GM19324 (cell line): ENCODE results near the gene CAP2.
"Not testable (repeated sequence)": the region's sequence is repeated elsewhere in the genome, so short reads cannot be mapped to it uniquely, and the experiment has no call there.

Source experiments
- ATAC-seq: cut with Tn5 transposase; IDR thresholded peaks from one replicate; pipeline ENCODE4 v1.9.1; 2021; ENCODE audit warnings: mild to moderate bottlenecking, moderate library complexity; ENCODE audit not compliant: unreplicated experiment, low FRiP score

CAP2 gene

DNA sequence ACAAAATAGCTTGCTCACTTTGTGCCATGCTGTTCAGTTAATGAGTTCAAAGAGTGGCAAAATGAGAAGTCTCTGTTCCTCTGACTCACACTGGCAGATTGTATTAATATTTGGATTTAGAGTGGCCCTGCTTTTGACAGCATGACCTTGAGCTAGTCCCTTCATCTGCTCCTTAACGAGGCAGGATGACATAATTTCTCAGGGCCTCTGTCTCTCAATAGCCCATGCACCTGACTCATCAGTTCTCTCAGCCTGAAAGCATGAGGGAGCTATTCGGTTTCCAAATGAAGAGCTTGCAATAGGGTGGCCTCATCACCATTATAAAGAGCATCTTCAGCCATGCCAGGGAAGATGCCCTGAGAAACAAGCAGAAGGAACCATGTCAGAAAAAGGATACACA is 38.2 kb downstream of the CAP2 start:
- ATAC-seq: no peak

DNA sequence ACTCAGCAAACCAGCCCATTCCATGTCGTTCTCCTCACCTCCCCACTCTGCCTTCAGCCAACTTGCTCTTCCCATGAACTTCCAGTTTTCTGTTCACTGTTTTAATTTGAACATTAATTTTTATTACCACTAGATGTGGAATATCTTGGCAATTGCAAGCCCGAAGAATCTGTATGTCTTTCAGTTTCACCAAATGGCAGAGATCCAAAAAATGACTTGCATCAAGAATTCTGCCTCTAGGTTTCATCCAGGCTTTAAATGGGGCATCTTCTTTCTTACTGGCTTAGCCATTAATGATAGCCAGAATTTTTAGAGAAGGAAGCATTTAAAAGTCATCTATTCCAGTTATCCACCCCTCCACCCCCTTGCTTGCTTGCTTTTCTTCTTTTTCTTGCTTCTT is 39.0 kb downstream of the CAP2 start:
- ATAC-seq: no peak

DNA sequence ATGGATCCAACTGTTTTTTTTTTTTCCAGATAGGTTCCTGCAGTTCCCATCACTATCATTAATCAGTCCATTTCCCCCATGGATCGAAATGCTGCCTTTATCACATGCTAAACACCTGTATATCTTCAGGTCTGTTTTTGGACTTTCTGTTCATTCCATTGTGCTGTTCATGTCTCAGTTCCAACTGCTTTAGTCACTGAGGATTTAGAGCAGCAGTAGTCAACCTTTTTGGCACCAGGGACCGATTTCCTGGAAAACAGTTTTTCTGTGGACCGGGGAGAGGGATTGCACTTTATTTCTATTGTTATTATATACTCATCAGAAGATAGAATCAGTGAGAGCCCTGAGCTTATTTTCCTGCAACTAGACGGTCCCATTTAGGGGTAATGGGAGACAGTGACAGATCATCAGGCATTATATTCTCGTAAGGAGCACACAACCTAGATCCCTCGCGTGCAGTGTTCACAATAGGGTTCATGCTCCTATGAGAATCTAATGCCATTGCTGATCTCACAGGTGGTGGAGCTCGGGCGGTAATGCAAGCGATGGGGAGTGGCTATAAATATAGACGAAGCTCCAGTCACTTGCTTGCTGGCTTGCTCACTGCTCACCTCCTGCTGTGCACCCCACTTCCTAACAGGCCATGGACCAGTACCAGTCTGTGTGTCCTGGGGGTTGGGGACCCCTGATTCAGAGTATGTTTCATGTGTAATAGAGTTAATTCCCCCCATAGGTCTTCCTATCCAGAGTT is 46.0 kb downstream of the CAP2 start:
- ATAC-seq: no peak

DNA sequence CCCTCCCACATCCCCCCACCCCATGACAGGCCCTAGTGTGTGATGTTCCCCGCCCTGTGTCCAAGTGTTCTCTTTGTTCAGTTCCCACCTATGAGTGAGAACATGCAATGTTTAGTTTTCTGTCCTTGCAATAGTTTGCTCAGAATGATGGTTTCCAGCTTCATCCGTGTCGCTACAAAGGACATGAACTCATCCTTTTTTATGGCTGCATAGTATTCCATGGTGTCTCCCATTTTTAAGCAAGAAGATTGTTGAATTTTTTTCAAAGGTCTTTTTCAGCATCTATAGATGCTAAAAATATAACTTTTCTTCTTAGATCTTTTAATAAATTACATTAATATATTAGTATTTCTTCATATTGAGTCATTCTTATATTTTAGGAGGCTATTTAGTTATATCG is 47.4 kb downstream of the CAP2 start:
- not testable (repeated sequence) for ATAC-seq

DNA sequence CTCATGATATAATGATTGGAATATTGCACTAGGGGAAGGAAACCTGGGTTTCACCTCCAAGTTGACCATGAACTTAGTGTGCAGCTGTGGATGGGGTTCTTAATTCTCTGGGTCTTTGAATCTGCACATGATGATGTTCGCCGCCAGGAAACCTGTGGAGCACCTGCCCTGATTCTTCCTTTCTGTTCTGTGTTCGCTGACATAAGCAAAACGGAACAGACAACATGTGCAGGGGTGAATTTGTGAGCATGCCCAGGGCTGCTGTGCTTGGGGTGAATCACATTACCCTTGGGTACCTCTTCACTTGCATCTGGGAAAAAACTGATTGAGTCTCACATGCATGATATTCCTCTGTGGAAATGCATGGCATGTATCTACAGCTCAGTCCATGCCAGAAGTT is 48.8 kb downstream of the CAP2 start:
- no peak for ATAC-seq

DNA sequence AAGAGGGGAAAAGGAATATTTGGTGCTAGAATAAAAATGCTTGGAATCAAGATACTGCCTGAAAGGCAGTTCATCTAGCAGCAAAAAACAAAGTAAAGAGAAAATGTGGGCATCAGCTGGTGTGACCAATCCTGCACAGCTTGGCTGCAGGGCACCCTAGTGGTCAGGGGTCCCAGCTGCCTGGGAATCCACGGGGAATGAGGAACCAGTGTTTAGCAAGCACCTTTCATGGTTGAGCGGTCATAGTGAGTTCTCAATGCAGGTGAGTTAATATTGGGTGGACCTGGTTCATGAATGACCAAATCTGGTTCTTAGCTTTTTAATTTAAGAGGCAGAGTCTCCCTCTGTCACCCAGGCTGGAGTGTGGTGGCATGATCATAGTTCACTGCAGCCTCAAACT is 53.3 kb downstream of the CAP2 start:
- ATAC-seq: no peak

DNA sequence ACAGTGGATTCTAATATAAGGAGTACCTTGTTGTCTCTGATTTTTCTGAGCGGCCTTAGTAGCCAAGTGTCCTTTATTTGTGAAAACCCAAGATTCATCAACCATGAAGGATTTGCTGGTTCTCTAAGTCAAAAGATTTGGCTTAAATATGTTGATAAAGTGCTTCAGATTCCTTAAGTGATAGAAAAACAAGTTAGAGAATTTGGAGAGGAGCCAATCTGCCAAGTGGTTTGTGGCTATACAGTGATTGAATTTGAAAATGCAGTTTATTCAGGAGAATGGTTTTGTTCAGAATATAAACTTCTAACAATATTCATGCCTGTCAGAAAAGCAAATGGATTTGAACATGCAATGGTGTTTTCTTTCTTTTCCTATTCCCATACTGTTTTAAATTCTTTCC is 54.8 kb downstream of the CAP2 start:
- no peak for ATAC-seq

DNA sequence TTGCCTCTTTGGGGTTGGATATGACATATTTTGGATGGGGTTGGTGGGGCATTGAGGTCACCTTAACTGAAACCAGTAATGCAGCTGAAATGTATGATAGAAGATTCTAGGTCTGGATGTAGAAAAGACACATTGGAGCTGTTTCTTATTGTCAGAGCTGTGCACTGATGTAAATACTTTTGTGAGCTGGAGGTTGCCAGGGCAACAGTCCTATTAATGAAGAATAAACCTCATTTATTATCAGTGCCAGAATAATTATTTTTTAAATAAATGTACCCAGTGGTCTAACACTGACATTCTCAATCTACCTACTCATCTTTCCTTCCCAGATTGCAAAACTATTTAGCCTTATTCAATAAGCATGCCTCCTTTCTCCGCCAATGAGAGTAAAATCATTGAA is 57.0 kb downstream of the CAP2 start:
- no peak for ATAC-seq

DNA sequence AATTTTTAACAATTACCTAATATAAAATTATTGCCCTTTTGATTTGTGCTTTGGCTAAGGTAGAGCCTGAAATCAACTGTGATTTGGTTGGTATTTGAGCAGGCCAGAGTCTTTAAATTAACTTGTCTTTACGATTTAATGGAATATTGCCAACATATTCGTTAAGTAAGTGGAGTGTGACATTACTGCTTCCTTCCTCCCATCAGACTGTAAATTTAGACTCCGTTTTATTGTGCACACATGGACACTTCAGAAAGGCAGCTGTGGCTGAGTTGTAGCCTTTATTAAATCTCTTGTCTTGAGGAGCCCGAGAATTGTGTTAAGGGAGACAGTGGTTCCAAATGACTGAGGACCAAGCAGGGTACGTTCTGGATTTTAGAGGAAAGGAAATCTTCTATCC is 57.4 kb downstream of the CAP2 start:
- ATAC-seq: no peak

DNA sequence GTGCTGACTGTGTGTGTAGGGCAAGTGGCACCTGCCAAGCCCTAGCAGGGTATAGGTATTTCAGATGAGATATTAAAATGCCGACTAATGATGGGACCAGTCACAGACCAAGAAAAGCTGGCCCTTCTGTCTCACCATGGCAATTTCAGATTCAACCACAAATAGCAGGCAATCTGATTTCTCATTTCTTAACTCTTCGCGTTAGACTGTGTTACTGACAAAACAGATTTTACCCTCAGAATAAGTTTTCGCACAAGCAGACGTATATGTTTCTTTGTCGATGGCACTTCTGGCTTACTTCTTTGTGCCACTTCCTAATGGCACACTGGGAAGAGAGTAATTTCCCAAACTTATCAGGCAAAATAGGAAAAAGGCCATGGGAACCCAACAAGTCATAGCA is 58.7 kb downstream of the CAP2 start:
- no peak for ATAC-seq

DNA sequence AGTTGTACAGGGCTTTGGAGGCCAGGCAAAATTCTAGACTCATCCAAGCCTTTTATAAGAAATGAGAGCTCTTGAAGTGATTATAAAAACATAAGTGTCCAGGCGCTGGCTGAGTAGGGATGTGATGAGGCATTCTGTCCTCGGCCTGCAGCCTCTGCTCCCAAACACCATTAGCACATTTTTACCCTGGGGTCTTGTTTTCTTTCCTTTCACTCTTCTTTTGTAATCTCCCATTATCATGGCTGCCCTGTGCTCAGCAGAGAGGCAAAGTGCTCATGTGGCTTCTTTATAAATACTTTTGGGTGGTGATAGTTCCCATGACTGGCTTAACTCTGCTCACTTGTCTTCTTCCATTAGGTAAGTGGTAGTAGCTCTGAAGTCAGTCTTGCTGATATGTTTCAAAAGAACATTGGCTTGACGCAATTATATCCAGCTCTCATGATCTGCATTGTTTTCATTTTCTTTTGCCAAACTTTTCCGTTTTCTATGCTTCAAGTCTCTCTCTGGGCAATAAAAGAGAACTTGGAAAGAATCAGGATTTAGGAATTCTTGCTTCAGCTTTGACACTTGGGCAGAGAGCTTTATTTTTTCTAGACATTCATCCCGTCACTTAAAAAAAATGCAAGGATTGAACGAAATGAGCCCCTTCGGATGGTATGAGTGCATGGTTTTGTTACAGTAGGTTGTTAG is 61.1 kb downstream of the CAP2 start:
- no peak for ATAC-seq

DNA sequence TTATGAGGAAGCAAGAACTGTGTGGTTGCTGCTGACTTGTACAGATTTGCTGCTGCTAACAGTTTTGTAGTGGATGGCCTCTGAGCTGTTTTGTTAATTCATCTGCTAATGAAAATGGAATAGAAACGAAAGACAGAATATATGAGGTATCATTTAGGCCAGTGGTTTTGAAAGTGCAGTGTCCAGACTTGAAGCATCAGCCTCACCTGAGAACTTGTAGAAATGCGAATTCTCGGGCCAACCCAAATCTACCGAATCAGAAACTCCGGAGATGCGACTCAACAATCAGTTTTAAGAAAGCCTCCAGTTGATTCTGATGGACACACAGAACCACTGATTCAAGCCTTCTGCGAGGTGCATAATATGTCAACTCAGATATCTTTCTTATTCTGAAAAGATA is 62.5 kb downstream of the CAP2 start:
- no peak for ATAC-seq

DNA sequence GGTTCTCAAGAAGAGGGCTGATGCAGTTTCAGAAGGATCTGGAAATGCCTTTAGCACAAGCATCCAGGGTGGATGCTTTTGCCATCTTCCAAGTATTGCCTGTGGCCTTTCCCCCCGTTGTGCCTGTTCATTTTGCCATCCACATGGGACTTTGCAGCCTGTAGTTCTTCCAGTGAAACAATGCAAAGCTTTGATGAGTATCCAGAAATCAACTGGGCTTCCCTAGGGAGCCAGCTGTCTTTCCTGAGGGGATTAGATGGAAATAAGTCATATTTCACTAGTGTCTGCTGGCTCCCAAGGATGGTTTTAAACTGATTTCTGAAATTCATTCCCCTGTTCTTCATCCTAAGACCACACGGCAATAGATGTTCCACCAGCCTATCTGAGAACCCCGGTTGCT is 63.3 kb downstream of the CAP2 start:
- ATAC-seq: no peak

DNA sequence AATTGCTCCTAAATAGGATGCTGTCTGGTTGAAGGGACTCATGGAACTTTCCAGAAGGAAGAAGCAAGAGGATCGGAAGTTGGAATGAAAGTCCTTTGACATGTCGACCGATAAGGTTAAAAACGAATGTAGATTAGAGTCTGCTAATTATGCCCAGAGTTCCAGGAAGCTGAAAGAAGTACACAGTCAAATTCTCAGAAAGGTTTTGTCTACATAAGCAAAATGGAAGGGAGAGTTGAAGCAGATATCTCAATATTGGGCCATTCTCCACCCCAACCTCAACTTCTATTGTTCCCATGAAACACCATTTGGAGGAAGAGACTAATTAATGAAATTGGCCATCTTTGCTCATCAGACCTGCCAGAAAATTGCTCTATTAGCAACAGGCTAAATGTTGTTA is 64.0 kb downstream of the CAP2 start:
- ATAC-seq: no peak

DNA sequence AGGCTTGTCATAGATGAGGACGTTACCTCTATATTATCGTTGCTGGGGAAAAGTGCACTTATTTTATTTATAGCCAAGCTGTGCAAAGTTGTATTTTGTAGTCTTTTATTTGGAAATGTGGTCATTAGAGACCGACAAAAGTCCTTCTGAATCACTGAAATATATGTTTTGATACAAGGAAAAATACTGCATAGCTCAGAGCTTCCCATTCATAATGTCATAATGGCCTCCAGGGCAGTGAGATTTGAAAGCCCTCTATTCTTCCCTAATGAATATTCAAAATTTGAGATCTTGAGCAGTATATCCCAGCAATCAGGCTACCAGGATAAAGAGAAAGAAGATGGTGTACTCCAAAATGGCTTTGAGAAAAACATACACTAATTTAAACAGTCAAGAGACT is 64.6 kb downstream of the CAP2 start:
- no peak for ATAC-seq

DNA sequence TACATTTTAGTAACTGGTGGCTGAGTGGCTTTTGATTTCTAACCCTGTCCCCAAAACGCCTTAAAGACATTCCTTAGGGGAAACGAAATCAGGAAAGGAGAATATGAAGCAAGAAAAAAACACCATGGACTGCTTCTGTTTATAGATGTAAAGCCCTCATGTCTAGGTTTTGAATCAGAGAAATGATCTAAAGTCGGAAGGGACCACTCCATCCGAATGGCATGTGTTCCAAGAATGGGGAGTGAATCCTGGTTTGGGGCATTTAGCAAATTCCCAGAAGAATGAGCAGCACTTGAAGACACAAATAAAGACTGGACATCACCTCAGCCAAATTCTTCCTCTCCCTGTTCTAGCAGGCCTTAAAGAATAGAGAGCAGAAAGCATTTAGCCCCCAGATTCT is 65.6 kb downstream of the CAP2 start:
- no peak for ATAC-seq

DNA sequence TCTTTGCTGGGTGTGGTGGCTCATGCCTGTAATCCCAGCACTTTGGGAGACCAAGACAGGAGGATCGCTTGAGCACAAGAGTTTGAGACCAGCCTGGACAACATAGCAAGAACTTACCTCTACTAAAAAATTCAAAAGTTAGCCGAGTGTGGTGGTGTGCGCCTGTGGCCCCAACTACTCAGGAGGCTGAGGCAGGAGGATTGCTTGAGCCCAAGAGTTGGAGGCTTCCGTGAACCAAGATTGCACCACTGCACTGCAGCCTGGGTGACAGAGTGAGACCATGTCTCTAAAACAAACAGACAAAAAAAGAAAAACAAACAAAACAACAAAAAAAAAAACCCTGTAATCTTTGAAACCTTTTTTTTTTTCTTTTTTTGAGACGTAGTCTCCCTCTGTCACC is 67.5 kb downstream of the CAP2 start:
- ATAC-seq: no peak

DNA sequence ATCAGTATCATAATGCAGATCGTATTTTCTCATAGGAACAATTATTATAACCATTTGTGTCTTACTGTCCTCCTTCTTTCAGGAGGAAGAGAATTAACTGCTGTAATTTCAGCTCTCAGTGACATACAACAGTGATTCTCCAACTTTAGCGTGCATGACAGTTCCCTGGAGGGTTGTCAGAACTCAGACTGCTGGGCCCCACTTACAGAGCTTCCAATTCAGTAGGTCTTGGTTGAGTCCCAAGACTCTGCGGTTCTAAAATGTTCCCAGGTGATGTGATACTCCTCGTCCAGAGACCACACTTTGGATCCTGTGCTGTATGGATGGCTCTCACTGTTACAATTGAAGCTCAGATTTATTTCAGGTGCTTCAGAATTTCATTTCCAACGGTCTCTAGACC is 72.8 kb downstream of the CAP2 start:
- no peak for ATAC-seq

DNA sequence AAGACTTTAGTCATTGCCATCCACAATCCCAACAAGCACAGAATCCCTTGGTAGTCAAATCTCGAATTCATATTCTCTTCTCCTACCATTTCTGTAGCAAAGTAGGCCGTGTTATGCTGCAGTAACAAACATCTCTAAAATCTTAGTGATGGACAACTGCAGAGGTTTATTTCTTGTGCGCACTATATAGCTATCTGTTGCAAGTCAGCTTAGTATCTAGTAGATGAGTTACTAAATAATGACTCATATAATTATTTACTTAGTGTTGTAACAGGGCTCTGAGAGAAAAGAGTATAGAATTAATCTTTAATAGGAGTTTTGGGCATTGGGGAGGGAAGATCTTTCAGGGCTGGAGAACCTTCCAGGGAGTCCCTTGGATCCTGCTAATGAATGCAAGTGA is 73.3 kb downstream of the CAP2 start:
- ATAC-seq: no peak

DNA sequence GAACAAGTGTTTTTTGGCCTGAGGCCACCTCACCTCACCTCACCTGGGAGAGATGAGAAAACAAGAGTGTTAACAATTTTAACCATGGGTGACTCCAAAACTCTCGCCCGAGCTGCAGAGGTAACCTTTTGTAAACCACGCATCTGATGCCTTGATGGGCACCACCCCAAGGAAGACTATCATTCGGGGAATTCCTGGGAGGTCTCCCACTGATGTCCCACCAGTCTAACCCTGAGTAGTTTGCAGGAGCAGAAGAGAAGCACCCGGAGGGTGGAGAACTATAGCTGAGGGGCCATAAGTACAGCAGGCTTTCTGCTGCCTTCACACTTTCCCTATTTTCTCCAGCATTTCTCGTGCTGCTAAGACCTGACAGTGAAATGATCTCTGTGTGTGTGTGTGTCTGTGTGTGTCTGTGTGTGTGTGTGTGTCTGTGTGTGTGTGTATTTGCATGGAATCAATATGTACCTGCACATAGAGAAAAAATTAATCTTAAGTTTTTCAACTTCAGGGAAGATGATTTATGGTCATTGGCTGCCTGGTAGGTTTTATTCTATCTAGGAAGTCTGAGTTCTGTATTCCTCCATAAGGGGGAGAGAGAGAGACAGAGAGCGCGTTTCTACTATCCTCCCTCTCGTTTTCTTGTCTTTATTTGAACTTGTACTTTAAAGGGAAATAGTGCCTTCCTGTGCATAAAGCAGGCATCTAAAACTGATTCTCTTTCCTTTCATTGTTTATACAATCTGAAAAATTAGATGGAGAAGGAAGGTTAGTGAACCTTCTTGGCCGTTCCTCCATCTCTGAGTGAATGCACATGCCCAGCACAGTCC is 75.8 kb downstream of the CAP2 start:
- no peak for ATAC-seq

DNA sequence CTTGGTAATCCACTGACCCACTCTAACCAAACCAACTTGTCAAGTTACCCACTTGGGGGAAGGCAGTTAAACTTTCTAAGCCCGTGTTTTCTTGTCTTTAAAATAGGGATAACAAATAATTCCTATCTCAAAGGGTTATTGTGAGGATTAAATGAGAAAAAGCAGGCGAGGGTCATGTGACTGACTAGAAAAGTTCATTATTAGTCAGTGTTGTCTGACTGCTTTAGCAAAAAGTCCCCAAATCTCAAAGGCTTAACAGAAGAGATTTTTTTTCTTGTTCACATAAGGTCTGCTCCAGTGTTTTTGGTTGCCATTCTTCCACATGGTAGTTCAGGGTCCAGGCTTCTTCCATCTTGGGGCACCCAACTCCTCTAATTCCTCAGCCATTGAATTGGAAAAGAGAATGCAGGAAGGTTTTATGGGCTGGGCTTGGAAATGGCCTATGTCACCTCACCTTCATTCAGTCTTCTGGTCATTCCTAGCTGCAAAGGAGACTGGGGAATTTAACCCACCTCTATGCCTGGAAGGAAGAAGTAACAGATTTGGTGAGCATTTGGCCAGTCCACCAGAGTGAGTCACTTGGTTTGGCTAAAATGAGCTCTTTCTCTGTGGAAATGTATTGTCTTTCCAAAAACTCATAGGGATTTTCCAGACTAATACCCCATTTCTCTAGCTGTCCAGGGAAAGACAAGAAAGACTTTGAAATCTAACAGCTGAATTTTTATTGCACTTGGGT is 77.0 kb downstream of the CAP2 start:
- no peak for ATAC-seq
